Mammary epithelial cell (primary cell): ENCODE measurements around the gene TRIM2.

Experiments
- EZH2 ChIP-seq: IDR thresholded peaks from 2 replicates; pipeline ENCODE4 v1.6.1; 2012; ENCODE audit warnings: low read length, inconsistent platforms, borderline replicate concordance
- TF ChIP-seq, protein P1 (sequence below), 2 donors: IDR thresholded peaks in 1 of 2; conservative IDR thresholded peaks in 1 of 2; 2 replicates each; pipeline ENCODE4 v1.5.1; 2011 to 2012; ENCODE audit warnings: inconsistent platforms in 2 of 2, low read length in 2 of 2, mild to moderate bottlenecking in 2 of 2, control low read depth in 1 of 2, low read depth in 1 of 2; ENCODE audit not compliant: insufficient read depth in 1 of 2; ENCODE audit errors: extremely low read depth in 1 of 2

DNA sequence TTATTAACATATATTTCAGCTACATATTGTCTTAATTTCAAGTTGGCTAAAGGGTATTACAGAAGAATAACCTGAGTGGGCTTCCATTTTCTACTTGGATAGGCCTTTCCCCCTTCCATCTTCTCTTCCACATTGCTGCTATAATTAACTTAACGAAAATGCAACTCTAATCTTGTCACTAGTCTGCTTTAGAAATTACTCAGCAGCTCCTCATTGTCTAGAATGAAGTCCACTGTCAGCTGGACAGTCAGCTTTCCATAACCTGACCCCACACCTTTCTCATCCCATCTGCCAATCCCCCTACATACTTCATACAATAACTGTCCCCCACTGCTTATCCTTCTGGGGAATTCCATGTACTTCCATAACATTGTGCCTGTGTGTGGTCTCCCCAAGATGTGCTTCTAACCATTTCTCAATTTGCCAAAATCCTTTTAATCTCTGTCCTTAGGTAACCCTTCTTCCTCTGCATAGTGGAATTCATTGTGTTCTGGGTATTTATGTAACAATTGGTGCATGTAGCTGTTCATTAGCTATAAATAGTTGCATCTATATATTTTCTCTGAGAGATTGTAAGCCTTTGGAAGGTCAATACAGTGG, 145.1 kb downstream of the TRIM2 start:
- TF ChIP-seq, protein P1, sequence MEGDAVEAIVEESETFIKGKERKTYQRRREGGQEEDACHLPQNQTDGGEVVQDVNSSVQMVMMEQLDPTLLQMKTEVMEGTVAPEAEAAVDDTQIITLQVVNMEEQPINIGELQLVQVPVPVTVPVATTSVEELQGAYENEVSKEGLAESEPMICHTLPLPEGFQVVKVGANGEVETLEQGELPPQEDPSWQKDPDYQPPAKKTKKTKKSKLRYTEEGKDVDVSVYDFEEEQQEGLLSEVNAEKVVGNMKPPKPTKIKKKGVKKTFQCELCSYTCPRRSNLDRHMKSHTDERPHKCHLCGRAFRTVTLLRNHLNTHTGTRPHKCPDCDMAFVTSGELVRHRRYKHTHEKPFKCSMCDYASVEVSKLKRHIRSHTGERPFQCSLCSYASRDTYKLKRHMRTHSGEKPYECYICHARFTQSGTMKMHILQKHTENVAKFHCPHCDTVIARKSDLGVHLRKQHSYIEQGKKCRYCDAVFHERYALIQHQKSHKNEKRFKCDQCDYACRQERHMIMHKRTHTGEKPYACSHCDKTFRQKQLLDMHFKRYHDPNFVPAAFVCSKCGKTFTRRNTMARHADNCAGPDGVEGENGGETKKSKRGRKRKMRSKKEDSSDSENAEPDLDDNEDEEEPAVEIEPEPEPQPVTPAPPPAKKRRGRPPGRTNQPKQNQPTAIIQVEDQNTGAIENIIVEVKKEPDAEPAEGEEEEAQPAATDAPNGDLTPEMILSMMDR (conservative IDR thresholded peaks at IDR 0.05 in 1 of 2, IDR thresholded peaks at IDR 0.05 in 1 of 2; ENCODE audit: extremely low read depth in 1 of 2, insufficient read depth in 1 of 2, low read depth in 1 of 2, low read length in 2 of 2): no peak
- no peak for TF ChIP-seq EZH2
